K562 (cell line): ENCODE data around the gene ETV2. TPM values are rescaled to one million over a fixed set of nuclear protein-coding genes. Genes with fewer than 3 reads are reported as not detected.

Source experiments
- ETS1 ChIP-seq: conservative IDR thresholded peaks from 2 replicates; pipeline ENCODE4 v1.6.1; 2011; ENCODE audit warnings: low read depth, mild to moderate bottlenecking, low read length; ENCODE audit not compliant: control insufficient read depth
- HNRNPLL ChIP-seq: fragments of 200-400 bp; formaldehyde crosslinking; IDR thresholded peaks from 2 replicates; pipeline ENCODE4 v1.6.1; 2017; ENCODE audit warnings: low read length, low read depth, mild to moderate bottlenecking; ENCODE audit not compliant: poor library complexity, severe bottlenecking
- HSF4 ChIP-seq: fragments of 250-450 bp; sonication (Bioruptor Pico); IDR thresholded peaks from 2 replicates; pipeline ENCODE4 v2.1.2; 2022; ENCODE audit warnings: mild to moderate bottlenecking, moderate library complexity, borderline replicate concordance
- KLF13 ChIP-seq: fragments of 450-650 bp; IDR thresholded peaks from 2 replicates; pipeline ENCODE4 v1.6.1; 2016; ENCODE audit warnings: missing genetic modification characterization, low read depth, mild to moderate bottlenecking, missing compliant biosample characterization, moderate library complexity, borderline replicate concordance
- L3MBTL2 ChIP-seq: fragments of 450-650 bp; IDR thresholded peaks from 2 replicates; pipeline ENCODE4 v1.6.1; 2016; ENCODE audit warnings: mild to moderate bottlenecking, moderate library complexity
- MCM2 ChIP-seq: fragments of 450-650 bp; IDR thresholded peaks from 2 replicates; pipeline ENCODE4 v1.6.1; 2017; ENCODE audit warnings: low read depth, mild to moderate bottlenecking
- MNT ChIP-seq, 2 experiments: fragments of 450-650 bp; conservative IDR thresholded peaks; 2 replicates each; pipeline ENCODE4 v1.6.1; 2017; ENCODE audit warnings: mild to moderate bottlenecking in 2 of 2, moderate library complexity in 2 of 2
- NFIX ChIP-seq: fragments of 250-450 bp; sonication (Bioruptor Pico); IDR thresholded peaks from 2 replicates; pipeline ENCODE4 v1.4.0; 2020; ENCODE audit warnings: low read depth, mild to moderate bottlenecking, moderate library complexity
- NKRF ChIP-seq: fragments of 450-650 bp; IDR thresholded peaks from 2 replicates; pipeline ENCODE4 v1.6.1; 2016; ENCODE audit warnings: borderline replicate concordance
- POLR2AphosphoS5 ChIP-seq: IDR thresholded peaks from 2 replicates; pipeline ENCODE4 v1.6.1; 2011; ENCODE audit warnings: mild to moderate bottlenecking, low read depth, low read length, moderate library complexity; ENCODE audit not compliant: control insufficient read depth, insufficient read depth
- RAD51 ChIP-seq: fragments of 450-650 bp; IDR thresholded peaks from 2 replicates; pipeline ENCODE4 v1.7.1; 2016; ENCODE audit warnings: low read depth, mild to moderate bottlenecking, borderline replicate concordance
- RBM15 ChIP-seq: fragments of 200-400 bp; formaldehyde crosslinking; IDR thresholded peaks from 2 replicates; pipeline ENCODE4 v1.6.1; 2018; ENCODE audit warnings: mild to moderate bottlenecking, low read length, moderate library complexity; ENCODE audit not compliant: insufficient read depth
- RFX1 ChIP-seq: fragments of 450-650 bp; IDR thresholded peaks from 2 replicates; pipeline ENCODE4 v1.6.1; 2016; ENCODE audit warnings: mild to moderate bottlenecking, moderate library complexity
- SIN3A ChIP-seq, 2 experiments: fragments of 150-350 bp in 1 of 2; IDR thresholded peaks; 2 replicates each; pipeline ENCODE4 v1.6.1; 2011 to 2016; ENCODE audit warnings: borderline replicate concordance in 2 of 2, low read depth in 2 of 2, low read length in 2 of 2, mild to moderate bottlenecking in 2 of 2, moderate library complexity in 2 of 2; ENCODE audit not compliant: control insufficient read depth in 1 of 2
- SMAD2 ChIP-seq: fragments of 150-350 bp; IDR thresholded peaks from 2 replicates; pipeline ENCODE4 v1.6.1; 2014; ENCODE audit warnings: low read depth, mild to moderate bottlenecking, low read length
- SMARCB1 ChIP-seq: IDR thresholded peaks from 2 replicates; pipeline ENCODE4 v1.6.1; 2011; ENCODE audit warnings: improper control_type of control experiment, low read depth; ENCODE audit not compliant: insufficient read length
- SRSF1 ChIP-seq: fragments of 200-400 bp; formaldehyde crosslinking; IDR thresholded peaks from 2 replicates; pipeline ENCODE4 v1.6.1; 2017; ENCODE audit warnings: mild to moderate bottlenecking, low read depth, low read length, moderate library complexity
- TBL1XR1 ChIP-seq, 2 experiments: IDR thresholded peaks; 2 replicates each; pipeline ENCODE4 v1.6.1; 2012; ENCODE audit warnings: improper control_type of control experiment in 2 of 2, low read length in 2 of 2, mild to moderate bottlenecking in 1 of 2
- TOE1 ChIP-seq, 2 experiments: fragments of 450-650 bp in 1 of 2; sonication (generic) in 1 of 2; formaldehyde crosslinking in 1 of 2; IDR thresholded peaks; 2 replicates each; pipeline versions ENCODE4 v1.7.1 to v1.8.0; 2016 to 2022; ENCODE audit warnings: borderline replicate concordance in 2 of 2, mild to moderate bottlenecking in 2 of 2, antibody characterized with exemption in 1 of 2, inconsistent platforms in 1 of 2, low read depth in 1 of 2, missing genetic modification reagents in 1 of 2, moderate library complexity in 1 of 2
- U2AF1 ChIP-seq: fragments of 200-400 bp; formaldehyde crosslinking; optimal IDR thresholded peaks from 2 replicates; pipeline ENCODE3; 2017; ENCODE audit warnings: mild to moderate bottlenecking, low read depth, low read length, moderate library complexity
- YBX1 ChIP-seq: fragments of 450-650 bp; IDR thresholded peaks from 2 replicates; pipeline ENCODE4 v1.7.1; 2016; ENCODE audit warnings: mild to moderate bottlenecking
- ZNF174 ChIP-seq: fragments of 250-450 bp; sonication (Bioruptor Pico); IDR thresholded peaks from 2 replicates; pipeline ENCODE4 v1.4.0; 2020; ENCODE audit warnings: mild to moderate bottlenecking
- ZSCAN29 ChIP-seq: fragments of 450-650 bp; IDR thresholded peaks from 2 replicates; pipeline ENCODE4 v1.6.1; 2017
- polyA plus RNA-seq, 8 experiments: library from polyadenylated mRNA; depleted of rRNA in 4 of 8; stranded (reverse) in 5 of 8; unstranded in 3 of 8; fragments of >200 nt; fragmentation: Nextera tagmentation in 2 of 8; fragmentation: Illumina TruSeq in 1 of 8; extraction: Ambion mirVana in 2 of 8; extraction: Trizol in 1 of 8; gene quantifications; 2 replicates each; pipeline versions ENCODE4 v1.2.1 to v1.2.3, GENCODE V29; 2011 to 2014; ENCODE audit warnings: inconsistent platforms in 1 of 8, missing spikeins in 1 of 8
- total RNA-seq, 7 experiments: library from RNA; depleted of rRNA in 6 of 7; stranded (reverse); fragments of >200 nt in 6 of 7; fragmentation: Illumina TruSeq in 2 of 7; extraction: Trizol in 2 of 7; gene quantifications; 2 replicates each; pipeline versions ENCODE4 v1.2.1 to v1.2.3, GENCODE V29; 2011 to 2021; ENCODE audit warnings: low replicate concordance in 1 of 7

The ETV2 gene
- total and polyA plus RNA-seq, 9 of the 15 experiments (the other 6 are each of a cell fraction or from before 2014, with no cell fraction given) = 0.11 to 3.7 (median 0.55) TPM

- TF ChIP-seq ETS1 (0 out of 2 replicates have a peak, but pooled peaks have one; percentile 8), NKRF (0 out of 2 replicates have a peak, but pooled peaks have one; percentile 63), MCM2 (no peak), HSF4 (no peak), SRSF1 (no peak), ZSCAN29 (no peak), YBX1 (no peak), TOE1 (IDR thresholded peaks at IDR 0.05; ENCODE audit: borderline replicate concordance) (no peak), TOE1 (CRISPR knock-in tag; IDR thresholded peaks at IDR 0.05; ENCODE audit: borderline replicate concordance, low read depth) (0 out of 2 replicates have a peak, but pooled peaks have one; percentile 1), RAD51 (no peak), NFIX (CRISPR knock-in tag) (no peak), MNT (conservative IDR thresholded peaks at IDR 0.05) (peak in 1 of 2 experiments; percentile 42; a peak in 1 of 4 replicates), SMAD2 (no peak), KLF13 (tag) (peak; percentile 81; the same call in 1 of the 2 replicates), RFX1 (no peak), U2AF1 (no peak), L3MBTL2 (0 out of 2 replicates have a peak, but pooled peaks have one; percentile 6), TBL1XR1 (IDR thresholded peaks at IDR 0.05; ENCODE audit: low read length in 2 of 2) (no peak), SMARCB1 (no peak), RBM15 (no peak), ZNF174 (CRISPR knock-in tag) (no peak), SIN3A (IDR thresholded peaks at IDR 0.05; ENCODE audit: borderline replicate concordance in 2 of 2, control insufficient read depth in 1 of 2, low read depth in 2 of 2, low read length in 2 of 2) (peak; percentile 13 to 75; a peak in 1 of 4 replicates), POLR2AphosphoS5 (no peak), HNRNPLL (peak; percentile 89)
Measured at GRCh38 chr19:35644987-35645679, 3.6 kb downstream of the ETV2 start (continued).
